ENCODE results near the gene DPH7.

DNA sequence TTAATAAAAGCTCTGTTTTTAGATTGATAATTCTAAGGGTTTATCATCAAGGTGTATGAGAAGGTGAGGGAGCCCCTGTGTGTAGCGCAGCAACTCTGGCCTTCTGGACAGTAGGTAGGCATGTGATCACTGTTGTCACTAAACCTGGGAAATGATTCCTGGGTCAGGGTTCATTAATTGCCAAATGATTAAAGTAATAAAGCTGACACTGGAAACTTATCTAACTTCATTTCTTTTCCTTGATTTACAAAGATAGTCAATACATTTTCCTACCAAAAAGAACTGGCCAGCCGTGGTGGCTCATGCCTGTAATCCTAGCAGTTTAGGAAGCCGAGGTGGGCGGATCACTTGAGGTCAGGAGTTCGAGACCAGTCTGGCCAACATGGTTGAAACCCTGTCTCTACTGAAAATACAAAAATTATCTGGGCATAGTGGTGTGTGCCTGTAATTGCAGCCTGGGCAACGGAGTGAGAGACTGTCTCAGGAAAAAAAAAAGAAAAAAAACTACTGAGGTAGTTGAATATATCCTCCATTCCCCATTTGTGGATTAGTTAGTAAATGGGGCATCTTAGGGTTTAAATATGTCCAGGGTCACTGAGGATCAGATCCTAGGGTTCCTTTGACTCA, 42.5 kb upstream of the DPH7 start:
- TF ChIP-seq, protein P1, sequence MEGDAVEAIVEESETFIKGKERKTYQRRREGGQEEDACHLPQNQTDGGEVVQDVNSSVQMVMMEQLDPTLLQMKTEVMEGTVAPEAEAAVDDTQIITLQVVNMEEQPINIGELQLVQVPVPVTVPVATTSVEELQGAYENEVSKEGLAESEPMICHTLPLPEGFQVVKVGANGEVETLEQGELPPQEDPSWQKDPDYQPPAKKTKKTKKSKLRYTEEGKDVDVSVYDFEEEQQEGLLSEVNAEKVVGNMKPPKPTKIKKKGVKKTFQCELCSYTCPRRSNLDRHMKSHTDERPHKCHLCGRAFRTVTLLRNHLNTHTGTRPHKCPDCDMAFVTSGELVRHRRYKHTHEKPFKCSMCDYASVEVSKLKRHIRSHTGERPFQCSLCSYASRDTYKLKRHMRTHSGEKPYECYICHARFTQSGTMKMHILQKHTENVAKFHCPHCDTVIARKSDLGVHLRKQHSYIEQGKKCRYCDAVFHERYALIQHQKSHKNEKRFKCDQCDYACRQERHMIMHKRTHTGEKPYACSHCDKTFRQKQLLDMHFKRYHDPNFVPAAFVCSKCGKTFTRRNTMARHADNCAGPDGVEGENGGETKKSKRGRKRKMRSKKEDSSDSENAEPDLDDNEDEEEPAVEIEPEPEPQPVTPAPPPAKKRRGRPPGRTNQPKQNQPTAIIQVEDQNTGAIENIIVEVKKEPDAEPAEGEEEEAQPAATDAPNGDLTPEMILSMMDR (conservative IDR thresholded peaks at IDR 0.05; ENCODE audit: low read length), result peak; percentile 52
- no peak for TF ChIP-seq EZH2phosphoT487 (IDR thresholded peaks at IDR 0.05; ENCODE audit: borderline replicate concordance)
